Smooth muscle cell (in vitro differentiated cells): ENCODE results near the gene ATXN2. TPM values are rescaled to one million over a fixed set of nuclear protein-coding genes. Genes with fewer than 3 reads are reported as not detected.

Experiments used
- DNase-seq: peaks from one replicate; lab custom pipeline; 2025; ENCODE audit not compliant: unreplicated experiment; lab: John Stamatoyannopoulos, UW
- H2AFZ ChIP-seq: fragments of 200-600 bp; sonication (generic); 2 replicates; pipeline ENCODE4 v1.6.0; 2016; ENCODE audit warnings: antibody characterized with exemption, low read depth, mild to moderate bottlenecking
- H3F3A ChIP-seq: fragments of 200-600 bp; sonication (generic); 2 replicates; pipeline ENCODE4 v1.6.0; 2017; ENCODE audit warnings: antibody characterized with exemption, low read depth
- H3K27ac ChIP-seq: fragments of 200-600 bp; sonication (generic); 2 replicates; pipeline ENCODE4 v1.5.1; 2016; ENCODE audit warnings: low read depth, mild to moderate bottlenecking
- H3K27me3 ChIP-seq: fragments of 200-600 bp; sonication (generic); 2 replicates; pipeline ENCODE4 v1.6.1; 2016; ENCODE audit warnings: low read depth, mild to moderate bottlenecking
- H3K36me3 ChIP-seq: fragments of 200-600 bp; sonication (generic); 2 replicates; pipeline ENCODE4 v1.5.1; 2016; ENCODE audit warnings: low read depth
- H3K4me1 ChIP-seq: fragments of 200-600 bp; sonication (generic); 2 replicates; pipeline ENCODE4 v1.5.1; 2016; ENCODE audit warnings: low read depth
- H3K4me2 ChIP-seq: fragments of 200-600 bp; sonication (generic); 2 replicates; pipeline ENCODE4 v1.6.0; 2016; ENCODE audit warnings: mild to moderate bottlenecking
- H3K4me3 ChIP-seq: fragments of 200-600 bp; sonication (generic); 2 replicates; pipeline ENCODE4 v1.5.1; 2016; ENCODE audit warnings: mild to moderate bottlenecking
- H3K79me2 ChIP-seq: fragments of 200-600 bp; sonication (generic); 2 replicates; pipeline ENCODE4 v1.6.0; 2016; ENCODE audit warnings: low read depth, mild to moderate bottlenecking
- H3K9ac ChIP-seq: fragments of 200-600 bp; sonication (generic); 2 replicates; pipeline ENCODE4 v1.6.0; 2016; ENCODE audit warnings: low read depth
- H3K9me3 ChIP-seq: fragments of 200-600 bp; sonication (generic); replicated peaks from 2 replicates; pipeline ENCODE4 v1.5.1; 2016; ENCODE audit warnings: low read depth
- H4K20me1 ChIP-seq: fragments of 200-600 bp; sonication (generic); 2 replicates; pipeline ENCODE4 v1.6.0; 2016; ENCODE audit warnings: low read depth
- WGBS: methylation state at CpG from one replicate; pipeline ENCODE4 v1.1.7; 2016; ENCODE audit warnings: low lambda C conversion rate; 5-methylcytosine and 5-hydroxymethylcytosine counted together
- polyA plus RNA-seq: library from polyadenylated mRNA; unstranded; fragments of >200 nt; fragmentation: Nextera tagmentation; extraction: Ambion mirVana; gene quantifications from 2 replicates; pipeline ENCODE4 v1.2.1, GENCODE V29; 2016
- total RNA-seq: library from RNA; depleted of rRNA; stranded (reverse); fragments of >200 nt; gene quantifications from 2 replicates; pipeline ENCODE4 v1.2.3, GENCODE V29; 2014
- TF ChIP-seq, protein P1 (sequence below): fragments of 200-600 bp; sonication (generic); IDR thresholded peaks from 2 replicates; pipeline ENCODE4 v1.5.1; 2017; ENCODE audit warnings: borderline replicate concordance, mild to moderate bottlenecking, antibody characterized with exemption; ENCODE audit not compliant: insufficient read depth, poor library complexity, severe bottlenecking

The ATXN2 gene
- total and polyA plus RNA-seq, 2 experiments from 2014 or later: 29.3 to 39.6 TPM

GRCh38 chr12:111590552-111590951 is 8.6 kb downstream of the ATXN2 start:
- Histone ChIP-seq H3K36me3 (no peaks in the 10 kb centered on the region), H3K4me3 (no peak overlapping the region), H4K20me1 (peaks cover 100% of the 10 kb centered on the region), H3K4me1 (peaks cover 10% of the 10 kb centered on the region), H3K79me2 (peaks cover 100% of the 10 kb centered on the region), H3K9ac (no peak overlapping the region), H2AFZ (no peak overlapping the region), H3K4me2 (no peak overlapping the region), H3K27ac (no peak overlapping the region), H3K27me3 (no peaks in the 10 kb centered on the region), H3K9me3 (no peaks in the 10 kb centered on the region), H3F3A (no peaks in the 10 kb centered on the region)
- WGBS: 97% methylated on average over 6 of the region's 6 CpGs
- no peak for DNase-seq
- TF ChIP-seq, protein P1, sequence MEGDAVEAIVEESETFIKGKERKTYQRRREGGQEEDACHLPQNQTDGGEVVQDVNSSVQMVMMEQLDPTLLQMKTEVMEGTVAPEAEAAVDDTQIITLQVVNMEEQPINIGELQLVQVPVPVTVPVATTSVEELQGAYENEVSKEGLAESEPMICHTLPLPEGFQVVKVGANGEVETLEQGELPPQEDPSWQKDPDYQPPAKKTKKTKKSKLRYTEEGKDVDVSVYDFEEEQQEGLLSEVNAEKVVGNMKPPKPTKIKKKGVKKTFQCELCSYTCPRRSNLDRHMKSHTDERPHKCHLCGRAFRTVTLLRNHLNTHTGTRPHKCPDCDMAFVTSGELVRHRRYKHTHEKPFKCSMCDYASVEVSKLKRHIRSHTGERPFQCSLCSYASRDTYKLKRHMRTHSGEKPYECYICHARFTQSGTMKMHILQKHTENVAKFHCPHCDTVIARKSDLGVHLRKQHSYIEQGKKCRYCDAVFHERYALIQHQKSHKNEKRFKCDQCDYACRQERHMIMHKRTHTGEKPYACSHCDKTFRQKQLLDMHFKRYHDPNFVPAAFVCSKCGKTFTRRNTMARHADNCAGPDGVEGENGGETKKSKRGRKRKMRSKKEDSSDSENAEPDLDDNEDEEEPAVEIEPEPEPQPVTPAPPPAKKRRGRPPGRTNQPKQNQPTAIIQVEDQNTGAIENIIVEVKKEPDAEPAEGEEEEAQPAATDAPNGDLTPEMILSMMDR: no peak

GRCh38 chr12:111589601-111590000 is 9.5 kb downstream of the ATXN2 start:
- no peaks in the 10 kb centered on the region for H3K36me3 ChIP-seq
- H3K9ac ChIP-seq: no peak overlapping the region
- WGBS: 97% methylated on average over 9 of the region's 9 CpGs
- H3K4me3 ChIP-seq: no peak overlapping the region
- H3K4me1 ChIP-seq: peaks cover 4% of the 10 kb centered on the region
- H3K79me2 ChIP-seq: peaks cover 100% of the 10 kb centered on the region
- H3K4me2 ChIP-seq: no peak overlapping the region
- H2AFZ ChIP-seq: no peak overlapping the region
- H3F3A ChIP-seq: no peaks in the 10 kb centered on the region
- H3K27me3 ChIP-seq: no peaks in the 10 kb centered on the region
- H3K27ac ChIP-seq: no peak overlapping the region
- H3K9me3 ChIP-seq: no peaks in the 10 kb centered on the region
- H4K20me1 ChIP-seq: peaks cover 100% of the 10 kb centered on the region
- no peak for DNase-seq
- TF ChIP-seq, protein P1: no peak

DNA sequence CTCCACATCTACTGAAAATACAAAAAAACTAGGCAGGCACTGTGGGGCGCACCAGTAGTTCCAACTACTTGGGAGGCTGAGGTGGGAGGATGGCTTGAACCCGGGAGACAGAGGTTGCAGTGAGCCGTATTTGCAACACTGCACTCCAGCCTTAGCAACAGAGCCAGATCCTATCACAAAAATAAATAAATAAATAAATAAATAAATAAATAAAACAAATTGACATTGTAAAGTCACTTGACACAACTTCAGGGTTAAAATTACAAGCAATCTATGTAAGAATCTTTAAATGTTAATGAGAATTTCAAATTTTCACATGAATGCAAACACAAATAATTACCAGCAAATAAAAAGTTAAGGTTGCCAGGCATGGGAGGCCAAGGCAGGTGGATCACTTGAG is 11.1 kb downstream of the ATXN2 start:
- Histone ChIP-seq H3K36me3 (no peaks in the 10 kb centered on the region), H3K27ac (no peak overlapping the region), H3K4me3 (no peak overlapping the region), H3F3A (no peaks in the 10 kb centered on the region), H3K79me2 (peaks cover 100% of the 10 kb centered on the region), H4K20me1 (peaks cover 100% of the 10 kb centered on the region), H3K9me3 (no peaks in the 10 kb centered on the region), H3K27me3 (no peaks in the 10 kb centered on the region), H3K4me2 (no peak overlapping the region), H3K4me1 (no peaks in the 10 kb centered on the region), H3K9ac (no peak overlapping the region), H2AFZ (no peak overlapping the region)
- no peak for DNase-seq
- TF ChIP-seq, protein P1: no peak
- 95% methylated on average over 3 of the region's 3 CpGs for WGBS

DNA sequence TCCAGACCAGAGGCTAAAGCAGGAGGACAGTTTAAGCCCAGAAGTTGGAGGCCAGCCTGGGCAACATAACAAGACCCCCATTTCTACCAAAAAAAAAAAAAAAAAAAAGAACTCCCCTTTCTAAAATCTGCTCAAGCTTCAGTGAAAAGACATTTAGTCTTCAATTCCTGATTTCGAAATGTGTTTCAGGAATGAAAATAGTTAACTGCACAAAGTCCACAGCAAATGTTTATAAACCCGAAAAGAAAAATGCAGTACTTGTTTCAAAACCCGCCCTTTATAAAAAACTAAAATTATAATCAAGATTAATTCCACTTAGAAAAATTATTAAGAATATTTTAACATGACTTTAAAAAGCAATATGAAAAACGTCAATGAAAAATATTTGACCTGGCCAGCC is 12.1 kb downstream of the ATXN2 start:
- Histone ChIP-seq H3K27me3 (no peaks in the 10 kb centered on the region), H3F3A (no peaks in the 10 kb centered on the region), H3K4me1 (no peaks in the 10 kb centered on the region), H2AFZ (no peak overlapping the region), H4K20me1 (peaks cover 100% of the 10 kb centered on the region), H3K36me3 (no peaks in the 10 kb centered on the region), H3K4me2 (no peak overlapping the region), H3K9me3 (no peaks in the 10 kb centered on the region), H3K4me3 (no peak overlapping the region), H3K9ac (no peak overlapping the region), H3K27ac (no peak overlapping the region), H3K79me2 (peaks cover 100% of the 10 kb centered on the region)
- TF ChIP-seq, protein P1: no peak
- no peak for DNase-seq
- WGBS: 95% methylated on average over 4 of the region's 4 CpGs
